Endodermal cell (in vitro differentiated cells): Measurements from ENCODE around the gene TBXAS1. TPM values are rescaled to one million over a fixed set of nuclear protein-coding genes. Genes with fewer than 3 reads are reported as not detected.

Experiments
- DNase-seq: peaks from one replicate; pipeline ENCODE4 v3.0.0-alpha.2; 2017
- H3K27ac ChIP-seq: 2 replicates; pipeline ENCODE4 v1.5.1; 2013; ENCODE audit warnings: mild to moderate bottlenecking, low read depth, low read length, moderate library complexity
- H3K27me3 ChIP-seq: 2 replicates; pipeline ENCODE4 v1.6.1; 2013; ENCODE audit warnings: mild to moderate bottlenecking, low read length, moderate library complexity; ENCODE audit not compliant: insufficient read depth, control insufficient read depth, poor library complexity, severe bottlenecking
- H3K36me3 ChIP-seq: 2 replicates; pipeline ENCODE4 v1.7.0; 2013; ENCODE audit warnings: mild to moderate bottlenecking, low read length, moderate library complexity; ENCODE audit not compliant: control insufficient read depth, insufficient read depth
- H3K4me1 ChIP-seq: one replicate; pipeline ENCODE4 v1.7.0; 2013; ENCODE audit warnings: low read length; ENCODE audit not compliant: control insufficient read depth, insufficient read depth
- H3K4me3 ChIP-seq: 2 replicates; pipeline ENCODE4 v1.5.1; 2013; ENCODE audit warnings: mild to moderate bottlenecking, low read length, moderate library complexity
- H3K9ac ChIP-seq: 2 replicates; pipeline ENCODE4 v1.6.1; 2013; ENCODE audit warnings: mild to moderate bottlenecking, low read length, moderate library complexity; ENCODE audit not compliant: poor library complexity, severe bottlenecking; ENCODE audit errors: extremely low read depth
- H3K9me3 ChIP-seq: 2 replicates; pipeline ENCODE4 v1.6.1; 2013; ENCODE audit warnings: mild to moderate bottlenecking, low read length, moderate library complexity; ENCODE audit not compliant: control insufficient read depth
- H3K27ac Mint-ChIP-seq: 2 replicates; pipeline ENCODE4 v1.8.0; 2020; ENCODE audit warnings: mixed read lengths
- H3K27me3 Mint-ChIP-seq: 2 replicates; pipeline ENCODE4 v1.8.0; 2021; ENCODE audit warnings: mild to moderate bottlenecking, mixed read lengths; ENCODE audit not compliant: insufficient read depth
- H3K36me3 Mint-ChIP-seq: 2 replicates; pipeline ENCODE4 v1.8.0; 2020; ENCODE audit warnings: low read depth, mixed read lengths
- H3K4me1 Mint-ChIP-seq: 2 replicates; pipeline ENCODE4 v1.8.0; 2020; ENCODE audit warnings: mixed read lengths
- H3K4me3 Mint-ChIP-seq: 2 replicates; pipeline ENCODE4 v1.8.0; 2020; ENCODE audit warnings: mild to moderate bottlenecking, moderate library complexity, mixed read lengths
- H3K9me3 Mint-ChIP-seq: 2 replicates; pipeline ENCODE4 v1.8.0; 2020; ENCODE audit warnings: mild to moderate bottlenecking, mixed read lengths
- CTCF ChIP-seq: fragments of 200-600 bp; sonication (generic); conservative IDR thresholded peaks from 2 replicates; pipeline ENCODE4 v1.5.0; 2021; ENCODE audit warnings: antibody characterized with exemption, mild to moderate bottlenecking
- WGBS, 2 experiments: methylation state at CpG; one replicate each; pipeline versions ENCODE4 v1.1.5 to v1.1.7; 2013; ENCODE audit warnings: missing lambda C conversion rate in 2 of 2, mixed read lengths in 1 of 2; ENCODE audit not compliant: insufficient coverage in 1 of 2, insufficient read length in 1 of 2; 5-methylcytosine and 5-hydroxymethylcytosine counted together
- total RNA-seq, 2 donors: library from RNA; stranded (reverse); fragmentation: NEBNext Ultra II Directional in 1 of 2; extraction: Animal tissue kit (Norgen Biotek cat#: 25700) in 1 of 2; gene quantifications; 2 replicates in 1 of 2; 3 replicates in 1 of 2; pipeline ENCODE4 v1.2.1, GENCODE V29; 2021

Gene TBXAS1
- total RNA-seq, 2 donors from 2014 or later = 7.6 to 13.5 TPM

- Histone ChIP-seq H3K4me1 (peaks cover 5% of the 10 kb centered on the region), H3K9me3 (no peaks in the 10 kb centered on the region), H3K9ac (no peak overlapping the region), H3K27me3 (no peaks in the 10 kb centered on the region), H3K4me3 (no peak overlapping the region), H3K36me3 (no peaks in the 10 kb centered on the region), H3K27ac (no peak overlapping the region)
- H3K4me3 Mint-ChIP-seq = no peak overlapping the region
- H3K27ac Mint-ChIP-seq = no peak overlapping the region
- WGBS, 2 experiments = 91 to 96% methylated on average over 3 to 7 of the region's 7 CpGs
- DNase-seq = no peak
- peaks cover 18% of the 10 kb centered on the region for H3K4me1 Mint-ChIP-seq
- H3K36me3 Mint-ChIP-seq = no peaks in the 10 kb centered on the region
- H3K9me3 Mint-ChIP-seq = no peaks in the 10 kb centered on the region
- no peaks in the 10 kb centered on the region for H3K27me3 Mint-ChIP-seq
- TF ChIP-seq CTCF = no peak
Measured at GRCh38 chr7:139875821-139876241, 46.8 kb downstream of the TBXAS1 start.

GRCh38 chr7:139876622-139877283, 47.7 kb downstream of the TBXAS1 start:
- peaks cover 18% of the 10 kb centered on the region for H3K4me1 Mint-ChIP-seq
- H3K36me3 Mint-ChIP-seq = no peaks in the 10 kb centered on the region
- H3K27me3 ChIP-seq = no peaks in the 10 kb centered on the region
- H3K4me3 Mint-ChIP-seq = no peak overlapping the region
- 89 to 97% methylated on average over 7 to 8 of the region's 8 CpGs for WGBS, 2 experiments
- TF ChIP-seq CTCF = no peak
- H3K27ac Mint-ChIP-seq = no peak overlapping the region
- peaks cover 5% of the 10 kb centered on the region for H3K4me1 ChIP-seq
- H3K36me3 ChIP-seq = no peaks in the 10 kb centered on the region
- no peaks in the 10 kb centered on the region for H3K27me3 Mint-ChIP-seq
- no peak for DNase-seq
- no peaks in the 10 kb centered on the region for H3K9me3 ChIP-seq
- no peak overlapping the region for H3K9ac ChIP-seq
- no peak overlapping the region for H3K27ac ChIP-seq
- no peak overlapping the region for H3K4me3 ChIP-seq
- H3K9me3 Mint-ChIP-seq = no peaks in the 10 kb centered on the region

- 93 to 100% methylated on average over 2 to 3 of the region's 3 CpGs for WGBS, 2 experiments
- no peak overlapping the region for H3K9ac ChIP-seq
- no peak overlapping the region for H3K27ac ChIP-seq
- Mint-ChIP-seq H3K4me1 (peaks cover 19% of the 10 kb centered on the region), H3K36me3 (no peaks in the 10 kb centered on the region), H3K27me3 (no peaks in the 10 kb centered on the region), H3K4me3 (no peak overlapping the region), H3K27ac (no peak overlapping the region), H3K9me3 (peaks cover 3% of the 10 kb centered on the region)
- H3K27me3 ChIP-seq = no peaks in the 10 kb centered on the region
- H3K4me1 ChIP-seq = no peaks in the 10 kb centered on the region
- DNase-seq = no peak
- H3K9me3 ChIP-seq = no peaks in the 10 kb centered on the region
- H3K4me3 ChIP-seq = no peak overlapping the region
- TF ChIP-seq CTCF = no peak
- H3K36me3 ChIP-seq = no peaks in the 10 kb centered on the region
Measured at GRCh38 chr7:139883814-139884213, 54.8 kb downstream of the TBXAS1 start.
